NCI-H2107 (cell line): ENCODE results near the gene KRTAP10-2.
"Not testable (repeated sequence)": the region's sequence is repeated elsewhere in the genome, so short reads cannot be mapped to it uniquely, and the experiment has no call there.

ENCODE experiments used
- DNase-seq: peaks from one replicate; lab custom pipeline; 2025; lab: John Stamatoyannopoulos, UW

The KRTAP10-2 gene

DNA sequence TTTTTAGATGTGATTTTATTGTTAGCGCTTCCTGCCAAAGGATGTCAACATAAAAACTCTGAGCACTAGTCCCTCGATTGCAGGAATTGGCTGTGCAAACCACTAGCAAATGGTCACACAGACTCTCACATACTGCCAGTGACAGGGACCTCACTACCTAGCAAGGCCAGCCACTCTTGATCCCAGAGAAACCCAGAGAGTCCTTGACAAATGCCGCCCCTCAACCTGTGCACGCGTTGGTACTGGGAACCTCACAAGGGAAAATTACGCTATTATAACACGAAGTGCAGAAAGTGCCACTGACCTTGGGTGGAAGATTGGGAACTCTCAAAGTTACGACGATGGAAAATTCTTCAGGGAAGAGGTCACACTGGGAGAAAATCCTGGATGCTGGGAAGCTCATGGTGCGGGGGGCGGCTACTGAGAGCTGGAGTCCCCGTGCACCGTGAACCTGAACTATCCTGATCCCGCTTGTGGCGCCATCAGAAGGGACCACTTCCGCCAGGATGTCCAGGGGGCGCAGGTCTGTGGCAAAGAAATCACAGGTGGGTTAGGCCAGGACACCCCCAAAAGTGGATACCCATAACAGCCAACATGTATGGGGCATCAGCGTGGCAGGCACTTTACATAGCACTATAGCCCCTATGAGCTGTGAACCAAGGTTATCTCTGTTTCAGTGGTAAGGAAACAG is 16.3 kb upstream of the KRTAP10-2 start:
- no peak for DNase-seq

DNA sequence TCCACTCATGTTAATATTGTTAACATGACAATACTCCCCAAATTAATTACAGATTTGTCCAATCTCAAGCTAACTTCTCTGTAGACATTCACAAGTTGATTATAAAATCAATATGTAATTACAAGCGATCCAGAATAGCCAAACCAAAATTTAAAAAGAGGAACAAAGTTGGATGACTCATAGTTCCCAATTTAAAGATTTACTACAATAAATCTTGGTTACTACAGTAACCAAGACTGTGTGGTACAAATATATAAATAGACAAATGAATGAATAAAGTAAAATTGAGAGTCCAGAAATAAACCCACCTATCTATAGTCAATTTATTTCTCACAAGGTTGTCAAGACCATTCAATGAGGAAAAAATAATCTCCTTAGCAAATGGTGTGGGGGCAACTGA is 15.1 kb upstream of the KRTAP10-2 start:
- no peak for DNase-seq

- no peak for DNase-seq
Observed at GRCh38 chr21:44564886-44565598, 13.7 kb upstream of the KRTAP10-2 start.

DNA sequence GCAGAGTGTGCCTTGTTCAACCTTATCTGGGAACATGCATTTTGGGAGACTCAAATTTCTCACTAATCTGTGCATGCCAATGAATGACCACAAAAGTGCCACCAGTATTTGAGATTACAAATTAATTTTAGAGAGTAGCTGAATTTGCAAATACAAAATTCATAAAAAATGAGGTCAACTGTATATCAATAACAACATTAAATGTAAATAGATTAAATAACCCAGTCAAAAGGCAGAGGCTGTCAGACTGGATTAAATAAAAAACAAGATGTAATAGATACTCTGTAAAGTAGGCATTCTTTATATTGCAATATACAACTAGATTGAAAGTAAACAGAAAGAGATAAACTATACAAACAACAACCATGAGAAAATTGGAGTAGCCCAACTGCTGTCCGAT is 12.8 kb upstream of the KRTAP10-2 start:
- DNase-seq: no peak

- DNase-seq: no peak
Observed at GRCh38 chr21:44558695-44559094, 7.4 kb upstream of the KRTAP10-2 start, which contains the start of gene KRTAP10-3. KRTAP10-3 (minus strand) TSS chr21:44558795; CDS start chr21:44558715, 80 bp downstream.

DNA sequence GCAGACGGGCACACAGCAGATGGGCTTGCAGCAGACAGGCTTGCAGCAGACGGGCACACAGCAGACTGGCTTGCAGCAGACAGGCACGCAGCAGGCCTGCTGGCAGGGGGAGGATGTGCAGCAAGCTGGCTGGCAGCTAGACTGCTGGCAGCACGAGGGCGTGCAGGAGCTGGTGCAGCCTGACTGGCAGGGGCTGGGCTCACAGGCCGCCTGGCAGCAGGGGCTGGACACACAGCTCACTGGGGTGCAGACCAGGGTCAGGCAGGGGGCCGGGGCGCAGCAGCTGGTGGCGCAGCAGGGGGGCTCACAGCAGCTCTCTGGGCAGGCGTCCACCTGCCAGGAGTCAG is 7.0 kb upstream of the KRTAP10-2 start:
- not testable (repeated sequence) for DNase-seq

DNA sequence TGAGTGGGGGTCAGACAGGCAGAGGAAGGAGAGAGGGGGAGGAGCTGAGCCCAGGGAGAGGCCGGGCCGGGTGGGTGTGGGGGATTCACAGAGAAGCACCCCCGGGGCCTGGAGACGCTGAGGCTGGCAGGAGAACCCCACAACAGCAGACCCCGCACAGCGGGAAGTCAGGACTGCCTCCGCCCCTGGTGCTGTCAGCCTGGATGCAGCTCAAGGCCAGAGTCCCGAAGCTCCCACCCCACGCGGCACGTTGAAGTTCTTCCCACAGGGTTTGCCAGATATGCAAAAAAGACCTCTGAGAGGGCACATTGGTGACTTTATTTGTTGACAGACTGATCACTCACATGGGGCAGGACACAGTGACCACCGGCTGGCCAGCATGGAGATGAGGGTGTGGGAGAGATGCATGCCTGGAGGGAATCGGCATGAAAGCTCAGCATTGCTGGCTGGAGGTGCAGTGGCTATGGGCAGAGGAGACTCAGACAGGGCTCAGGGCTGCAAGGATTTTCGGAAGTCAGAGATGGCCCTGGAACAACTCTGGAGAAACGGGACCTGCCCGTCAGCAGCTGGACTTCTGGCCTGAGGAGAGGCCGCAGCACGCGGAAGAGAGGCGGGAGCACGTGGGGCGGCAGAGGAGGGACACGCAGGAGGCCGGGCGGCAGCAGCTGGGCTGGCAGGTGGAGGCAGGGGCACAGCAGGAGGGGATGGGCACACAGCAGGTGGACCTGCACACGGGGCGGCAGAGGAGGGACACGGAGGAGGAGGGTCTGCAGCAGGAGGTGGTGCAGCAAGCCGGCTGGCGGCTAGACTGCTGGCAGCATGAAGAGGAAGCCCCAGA is 6.4 kb upstream of the KRTAP10-2 start:
- no peak for DNase-seq

DNA sequence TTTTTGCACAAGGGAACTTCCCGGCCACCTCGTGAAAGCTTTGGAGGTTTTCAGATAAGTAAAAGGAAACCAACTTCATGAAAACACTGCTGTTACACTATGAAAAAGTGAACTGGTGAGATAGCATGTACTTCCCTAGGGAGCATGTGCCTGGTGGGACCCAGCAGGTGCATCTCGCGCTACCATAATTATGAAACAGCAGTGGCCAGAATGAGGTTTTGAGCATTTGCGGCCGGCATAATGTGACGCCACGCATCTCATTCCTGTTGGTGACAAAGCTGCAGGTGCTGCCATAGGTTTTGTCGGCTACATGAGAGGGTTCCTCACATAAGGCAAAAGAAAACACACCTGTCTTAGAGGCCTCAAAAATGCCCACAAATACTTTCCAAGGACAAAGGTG is 5.6 kb upstream of the KRTAP10-2 start:
- DNase-seq: peak; percentile 69

- no peak for DNase-seq
Observed at GRCh38 chr21:44555200-44555875, 4.0 kb upstream of the KRTAP10-2 start.

DNA sequence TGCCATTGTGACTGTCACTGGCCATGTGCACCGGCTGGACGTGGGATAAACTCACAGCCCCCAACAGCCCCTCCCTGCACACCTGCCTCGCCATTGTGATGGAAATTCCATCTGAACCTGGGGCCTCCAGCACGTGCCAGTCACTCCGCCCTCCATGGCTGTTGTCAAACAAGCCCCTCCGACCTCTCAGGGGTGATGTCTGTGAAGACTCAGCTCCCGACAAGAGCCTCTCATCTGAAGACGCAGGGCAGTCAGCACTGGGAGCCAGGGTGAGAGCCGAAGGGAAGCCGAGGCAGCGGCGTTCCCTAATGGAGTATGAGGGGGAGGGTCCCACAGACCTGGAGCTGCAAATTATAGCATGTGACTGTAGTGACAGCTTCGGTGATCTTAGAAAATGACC is 1.4 kb upstream of the KRTAP10-2 start:
- no peak for DNase-seq

DNA sequence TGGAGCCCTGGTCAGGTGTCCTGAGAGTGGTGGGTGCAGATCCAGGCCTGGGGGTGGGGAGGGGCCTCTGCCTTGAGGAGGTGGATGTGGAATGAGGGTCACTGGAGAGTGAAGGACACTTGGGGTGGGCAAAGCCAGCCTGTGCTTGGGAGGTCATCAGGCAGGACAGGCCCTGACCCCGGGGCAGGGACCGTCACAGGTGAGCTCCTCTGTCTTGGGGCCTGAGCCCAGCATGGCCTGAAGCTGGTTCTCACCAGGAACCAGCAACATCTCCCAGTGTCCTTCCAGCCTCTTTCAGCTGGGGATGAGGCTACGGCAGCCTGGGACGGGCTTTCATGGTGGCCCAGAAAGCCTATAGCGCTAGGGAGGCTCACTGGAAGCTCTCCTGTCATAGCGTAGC is 831 bp upstream of the KRTAP10-2 start:
- no peak for DNase-seq

DNA sequence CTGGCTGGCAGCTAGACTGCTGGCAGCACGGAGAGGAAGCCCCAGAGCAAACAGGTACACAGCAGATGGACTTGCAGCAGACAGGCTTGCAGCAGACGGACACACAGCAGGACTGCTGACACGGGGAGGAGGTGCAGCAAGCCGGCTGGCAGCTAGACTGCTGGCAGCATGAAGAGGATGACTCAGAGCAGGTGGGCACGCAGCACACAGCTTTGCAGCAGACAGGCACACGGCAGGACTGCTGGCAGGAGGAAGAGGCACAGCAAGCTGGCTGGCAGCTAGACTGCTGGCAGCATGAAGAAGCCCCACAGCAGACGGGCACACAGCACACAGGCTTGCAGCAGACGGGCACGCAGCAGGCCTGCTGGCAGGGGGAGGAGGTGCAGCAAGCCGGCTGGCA is 498 bp downstream of the KRTAP10-2 start:
- no peak for DNase-seq

DNA sequence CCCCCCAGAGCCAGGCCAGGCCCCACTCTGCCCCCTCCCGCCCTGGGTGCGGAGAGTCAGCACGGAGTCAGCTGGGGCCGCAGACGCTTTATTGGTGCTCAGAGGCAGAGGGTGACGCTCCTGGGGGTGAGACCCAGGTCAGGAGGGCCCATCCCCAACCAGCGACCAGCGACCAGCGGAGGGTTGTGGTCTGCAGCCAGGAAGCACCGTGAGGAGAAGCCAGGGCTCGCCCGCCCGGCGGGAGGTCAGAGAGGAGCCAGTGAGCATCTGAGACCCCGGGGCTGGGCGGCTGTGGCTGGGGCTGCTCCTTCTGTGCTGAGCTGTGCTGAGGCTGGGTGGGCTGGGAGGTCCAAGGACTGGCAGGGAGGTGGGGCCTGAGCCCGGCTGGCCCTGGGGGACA is 1.0 kb downstream of the KRTAP10-2 start:
- DNase-seq: not testable (repeated sequence)

DNA sequence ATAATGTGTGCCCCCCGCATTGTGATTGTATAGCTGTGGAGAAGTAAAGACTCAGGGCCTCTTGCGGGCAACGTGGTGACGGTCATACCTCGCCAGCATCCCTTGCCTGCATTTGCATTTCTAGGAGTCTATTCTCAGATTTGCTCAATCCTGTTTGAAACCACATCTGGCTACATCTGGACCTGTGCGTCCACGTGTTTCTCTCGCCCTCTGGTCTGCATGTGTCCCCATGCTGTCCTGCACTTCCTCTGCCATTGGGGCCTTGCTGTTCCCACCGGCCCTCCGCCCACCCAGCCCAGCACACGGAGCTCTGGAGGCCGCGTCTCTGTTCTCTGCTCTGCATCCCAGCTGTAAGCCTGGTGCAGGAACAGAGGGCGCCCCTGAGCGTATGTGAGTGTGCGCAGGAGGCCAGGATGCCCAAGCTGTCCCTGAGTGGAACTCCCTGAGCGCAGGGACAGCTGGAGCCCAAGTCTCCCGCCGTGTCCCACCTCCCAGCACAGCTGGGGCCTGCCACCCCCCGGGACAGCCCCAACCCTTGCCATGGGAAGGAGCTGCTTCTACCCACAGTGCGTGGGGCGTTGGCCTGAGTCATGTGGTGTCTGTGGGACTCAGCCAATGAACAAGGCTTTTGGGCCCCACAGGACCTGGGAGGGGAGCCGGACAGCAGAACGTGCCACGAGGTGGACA is 1.6 kb downstream of the KRTAP10-2 start:
- DNase-seq: no peak

DNA sequence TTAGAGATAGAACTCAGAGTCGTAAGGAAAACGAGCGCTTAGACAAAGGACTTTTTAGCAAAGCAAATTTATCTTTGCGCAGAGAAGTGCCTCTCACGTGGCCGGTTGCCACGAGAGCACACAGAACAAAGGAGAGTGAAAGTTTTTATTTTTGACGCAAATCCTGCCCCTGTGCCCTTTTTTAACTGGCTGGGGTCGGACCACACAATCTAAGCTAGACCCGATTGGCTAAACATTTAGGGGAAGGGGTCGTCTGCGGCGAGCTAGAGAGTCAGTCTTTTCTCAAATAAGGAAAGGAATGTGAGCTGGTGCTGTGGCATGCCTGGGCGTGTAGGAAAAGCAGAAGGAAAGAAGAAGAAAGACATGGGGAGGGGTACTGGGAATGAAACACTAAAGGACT is 2.4 kb downstream of the KRTAP10-2 start:
- no peak for DNase-seq

DNA sequence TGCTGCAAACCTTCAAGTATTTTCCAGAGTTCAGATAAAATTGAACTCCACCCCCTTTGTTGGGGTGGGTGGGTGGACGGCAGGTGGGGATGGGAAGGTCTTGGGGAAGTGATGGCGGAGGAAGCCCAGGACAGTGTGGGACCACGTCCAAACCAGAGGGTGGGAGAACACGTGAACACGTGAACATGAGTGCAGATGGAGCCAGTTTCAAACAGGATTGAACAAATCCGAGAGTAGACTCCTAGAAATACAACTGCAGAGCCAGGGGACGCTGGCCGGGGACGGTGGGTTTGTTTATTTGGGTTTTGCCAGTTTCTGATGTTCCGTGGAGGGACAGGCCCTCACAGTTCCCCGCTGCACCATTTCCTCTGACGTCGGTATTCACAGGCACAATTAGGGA is 2.9 kb downstream of the KRTAP10-2 start:
- no peak for DNase-seq

DNA sequence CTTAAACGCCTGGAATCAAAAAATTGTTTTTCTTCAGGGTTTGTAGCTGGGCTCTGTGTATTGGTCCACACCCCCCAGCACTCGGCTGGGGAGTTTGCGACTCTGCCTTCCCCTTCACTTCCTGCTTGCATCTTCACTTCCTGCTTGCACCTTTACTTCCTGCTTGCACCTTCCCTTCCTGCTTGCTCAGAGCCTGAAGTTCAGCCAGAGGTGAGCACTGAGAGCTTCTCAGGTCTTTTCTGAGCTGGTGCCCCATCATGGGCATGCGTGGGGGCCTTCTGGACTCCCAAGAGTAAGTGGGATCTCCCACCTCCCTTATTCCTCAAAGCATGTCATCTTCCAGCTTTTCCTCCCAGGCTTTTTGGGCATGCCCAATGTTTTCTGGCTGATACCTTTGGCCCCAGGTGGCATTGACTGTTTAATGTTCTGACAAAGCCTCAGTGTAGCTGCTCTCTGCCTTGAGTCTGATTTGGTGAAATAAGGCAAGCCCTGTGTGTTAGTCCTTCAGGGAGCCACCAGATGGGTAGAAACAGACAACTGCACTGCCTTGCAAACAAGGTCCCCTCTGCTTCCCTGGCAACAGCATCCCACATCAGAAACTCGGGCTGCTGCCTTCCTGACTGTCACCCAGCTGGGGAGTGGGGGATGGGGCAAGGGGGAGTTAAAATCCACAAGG is 3.5 kb downstream of the KRTAP10-2 start:
- DNase-seq: no peak

GRCh38 chr21:44544566-44544965 is 6.7 kb downstream of the KRTAP10-2 start:
- no peak for DNase-seq

DNA sequence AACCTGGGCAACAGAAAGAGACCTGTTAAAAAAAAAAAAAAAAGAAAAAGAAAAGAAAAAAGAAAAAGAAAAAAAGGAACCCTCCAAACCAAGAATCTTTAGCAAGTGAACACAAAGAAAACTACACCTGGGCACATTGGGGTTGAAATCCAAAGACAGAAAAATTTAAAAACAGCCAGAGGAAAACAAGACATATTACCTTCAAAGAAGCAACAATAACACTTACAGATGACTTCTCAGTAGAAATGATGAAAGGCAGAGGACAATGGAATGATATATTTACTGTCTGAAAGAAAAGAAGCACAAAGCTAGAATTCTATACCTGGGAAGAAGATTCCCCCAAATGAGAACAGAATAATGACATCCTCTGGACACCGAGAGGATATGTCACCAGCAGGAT is 8.6 kb downstream of the KRTAP10-2 start:
- DNase-seq: no peak

DNA sequence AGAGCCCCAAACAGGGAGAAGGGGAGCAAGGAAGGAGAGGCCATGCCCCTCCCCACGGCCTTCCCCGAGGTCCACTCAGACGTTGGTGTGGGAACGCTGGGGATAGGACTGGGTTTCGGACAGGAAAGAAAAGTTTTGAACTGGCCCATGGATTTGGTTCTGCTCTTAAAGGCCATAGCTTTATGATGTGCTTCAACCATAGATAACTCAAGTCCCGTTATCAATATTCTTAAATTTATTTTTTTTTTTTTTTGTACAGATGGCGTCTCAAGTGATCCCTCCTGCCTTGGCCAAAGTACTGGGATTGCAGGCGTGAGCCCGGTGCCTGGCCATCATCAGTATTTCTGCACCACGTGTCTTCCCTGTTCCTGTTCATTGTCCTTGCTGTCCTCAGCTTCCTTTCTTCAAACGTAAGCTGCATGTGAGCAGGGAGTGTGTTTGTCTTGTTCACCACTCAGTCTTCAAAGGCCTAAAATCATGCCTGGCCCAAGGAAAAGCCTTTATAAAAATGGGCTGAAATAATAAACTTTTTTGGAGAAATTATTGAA is 10.5 kb downstream of the KRTAP10-2 start:
- DNase-seq: no peak
